ENCODE results near the gene TSPAN17.

TSPAN17 gene

GRCh38 chr5:176692839-176693476 is 45.7 kb downstream of the TSPAN17 start:
- H2AK5ac ChIP-seq (ENCODE audit: low read length) = no peak overlapping the region
- H3K4ac ChIP-seq (ENCODE audit: low read depth, low read length) = no peak overlapping the region
- H3K14ac ChIP-seq (ENCODE audit: low read length) = no peak overlapping the region
- H3K27me3 ChIP-seq (ENCODE audit: insufficient read depth, low read length) = no peaks in the 10 kb centered on the region
- no peak overlapping the region for H2BK120ac ChIP-seq (ENCODE audit: insufficient read depth, low read length, poor library complexity)
- H3K79me2 ChIP-seq (ENCODE audit: control insufficient read depth, insufficient read depth, low read length, poor library complexity) = no peaks in the 10 kb centered on the region
- H2BK5ac ChIP-seq (ENCODE audit: low read depth, low read length, poor library complexity) = no peak overlapping the region
- no peak overlapping the region for H4K8ac ChIP-seq (ENCODE audit: low read depth, low read length)
- no peak overlapping the region for H2AFZ ChIP-seq (ENCODE audit: insufficient read depth, low read length, poor library complexity)
- H3K4me3 ChIP-seq (ENCODE audit: low read depth, low read length) = no peak overlapping the region
- DNase-seq = no peak
- H3K4me1 ChIP-seq (ENCODE audit: control insufficient read depth in 1 of 2, insufficient read depth in 2 of 2, low read length in 2 of 2) = no peaks in the 10 kb centered on the region
- no peak overlapping the region for H4K91ac ChIP-seq (ENCODE audit: low read depth, low read length)
- no peak overlapping the region for H3K9ac ChIP-seq (ENCODE audit: low read length)
- no peak overlapping the region for H3K27ac ChIP-seq (ENCODE audit: low read depth, low read length)
- peaks cover 6% of the 10 kb centered on the region for H3K9me3 ChIP-seq (ENCODE audit: insufficient read depth, low read depth, low read length)
- no CpG with 5 or more reads among the region's 13 CpGs for WGBS (ENCODE audit: extremely low coverage, insufficient coverage, insufficient read length)
- no peak overlapping the region for H2BK12ac ChIP-seq (ENCODE audit: low read length)
- H3K36me3 ChIP-seq (ENCODE audit: control insufficient read depth in 1 of 2, insufficient read depth in 2 of 2, low read length in 2 of 2) = no peaks in the 10 kb centered on the region
- H4K12ac ChIP-seq (ENCODE audit: low read depth, low read length) = no peak overlapping the region
- no peaks in the 10 kb centered on the region for H3K79me1 ChIP-seq (ENCODE audit: low read length)
- H3K4me2 ChIP-seq (ENCODE audit: low read length) = no peak overlapping the region
- H3K23ac ChIP-seq (ENCODE audit: low read length) = no peak overlapping the region
- H3K18ac ChIP-seq (ENCODE audit: low read length) = no peak overlapping the region

GRCh38 chr5:176693477-176693851 is 46.2 kb downstream of the TSPAN17 start:
- Histone ChIP-seq H4K12ac (ENCODE audit: low read depth, low read length) (no peak overlapping the region), H3K18ac (ENCODE audit: low read length) (no peak overlapping the region), H3K4me1 (ENCODE audit: control insufficient read depth in 1 of 2, insufficient read depth in 2 of 2, low read length in 2 of 2) (no peaks in the 10 kb centered on the region), H3K9ac (ENCODE audit: low read length) (no peak overlapping the region), H3K23ac (ENCODE audit: low read length) (no peak overlapping the region), H4K8ac (ENCODE audit: low read depth, low read length) (no peak overlapping the region), H2BK12ac (ENCODE audit: low read length) (no peak overlapping the region), H3K9me3 (ENCODE audit: insufficient read depth, low read depth, low read length) (peaks cover 6% of the 10 kb centered on the region), H3K4ac (ENCODE audit: low read depth, low read length) (no peak overlapping the region), H2AK5ac (ENCODE audit: low read length) (no peak overlapping the region), H3K14ac (ENCODE audit: low read length) (no peak overlapping the region), H3K4me3 (ENCODE audit: low read depth, low read length) (no peak overlapping the region), H2BK120ac (ENCODE audit: insufficient read depth, low read length, poor library complexity) (no peak overlapping the region), H3K27ac (ENCODE audit: low read depth, low read length) (no peak overlapping the region), H3K27me3 (ENCODE audit: insufficient read depth, low read length) (no peaks in the 10 kb centered on the region), H3K4me2 (ENCODE audit: low read length) (no peak overlapping the region), H2BK5ac (ENCODE audit: low read depth, low read length, poor library complexity) (no peak overlapping the region), H3K36me3 (ENCODE audit: control insufficient read depth in 1 of 2, insufficient read depth in 2 of 2, low read length in 2 of 2) (no peaks in the 10 kb centered on the region), H3K79me2 (ENCODE audit: control insufficient read depth, insufficient read depth, low read length, poor library complexity) (no peaks in the 10 kb centered on the region), H3K79me1 (ENCODE audit: low read length) (no peaks in the 10 kb centered on the region), H4K91ac (ENCODE audit: low read depth, low read length) (no peak overlapping the region), H2AFZ (ENCODE audit: insufficient read depth, low read length, poor library complexity) (no peak overlapping the region)
- no CpG with 5 or more reads among the region's 13 CpGs for WGBS (ENCODE audit: extremely low coverage, insufficient coverage, insufficient read length)
- DNase-seq = no peak

- no CpG with 5 or more reads among the region's 10 CpGs for WGBS (ENCODE audit: extremely low coverage, insufficient coverage, insufficient read length)
- Histone ChIP-seq H3K4me2 (ENCODE audit: low read length) (no peak overlapping the region), H4K12ac (ENCODE audit: low read depth, low read length) (no peak overlapping the region), H2AK5ac (ENCODE audit: low read length) (no peak overlapping the region), H3K4me3 (ENCODE audit: low read depth, low read length) (no peak overlapping the region), H3K27me3 (ENCODE audit: insufficient read depth, low read length) (no peaks in the 10 kb centered on the region), H4K91ac (ENCODE audit: low read depth, low read length) (no peak overlapping the region), H3K18ac (ENCODE audit: low read length) (no peak overlapping the region), H3K36me3 (ENCODE audit: control insufficient read depth in 1 of 2, insufficient read depth in 2 of 2, low read length in 2 of 2) (no peaks in the 10 kb centered on the region), H3K9ac (ENCODE audit: low read length) (no peak overlapping the region), H2BK120ac (ENCODE audit: insufficient read depth, low read length, poor library complexity) (no peak overlapping the region), H3K4ac (ENCODE audit: low read depth, low read length) (no peak overlapping the region), H3K9me3 (ENCODE audit: insufficient read depth, low read depth, low read length) (peaks cover 6% of the 10 kb centered on the region), H4K8ac (ENCODE audit: low read depth, low read length) (no peak overlapping the region), H3K14ac (ENCODE audit: low read length) (no peak overlapping the region), H3K4me1 (ENCODE audit: control insufficient read depth in 1 of 2, insufficient read depth in 2 of 2, low read length in 2 of 2) (no peaks in the 10 kb centered on the region), H3K79me2 (ENCODE audit: control insufficient read depth, insufficient read depth, low read length, poor library complexity) (no peaks in the 10 kb centered on the region), H3K79me1 (ENCODE audit: low read length) (no peaks in the 10 kb centered on the region), H2AFZ (ENCODE audit: insufficient read depth, low read length, poor library complexity) (no peak overlapping the region), H2BK5ac (ENCODE audit: low read depth, low read length, poor library complexity) (no peak overlapping the region), H3K23ac (ENCODE audit: low read length) (no peak overlapping the region), H3K27ac (ENCODE audit: low read depth, low read length) (no peak overlapping the region), H2BK12ac (ENCODE audit: low read length) (no peak overlapping the region)
- DNase-seq = no peak
Observed at GRCh38 chr5:176694146-176694545, 46.9 kb downstream of the TSPAN17 start.

GRCh38 chr5:176694631-176695030 is 47.3 kb downstream of the TSPAN17 start:
- H3K23ac ChIP-seq (ENCODE audit: low read length) = no peak overlapping the region
- H4K12ac ChIP-seq (ENCODE audit: low read depth, low read length) = no peak overlapping the region
- H2AFZ ChIP-seq (ENCODE audit: insufficient read depth, low read length, poor library complexity) = no peak overlapping the region
- H4K91ac ChIP-seq (ENCODE audit: low read depth, low read length) = no peak overlapping the region
- no peak overlapping the region for H2BK12ac ChIP-seq (ENCODE audit: low read length)
- no CpG with 5 or more reads among the region's 9 CpGs for WGBS (ENCODE audit: extremely low coverage, insufficient coverage, insufficient read length)
- no peak overlapping the region for H3K14ac ChIP-seq (ENCODE audit: low read length)
- H3K27me3 ChIP-seq (ENCODE audit: insufficient read depth, low read length) = no peaks in the 10 kb centered on the region
- H3K79me2 ChIP-seq (ENCODE audit: control insufficient read depth, insufficient read depth, low read length, poor library complexity) = no peaks in the 10 kb centered on the region
- no peak overlapping the region for H3K9ac ChIP-seq (ENCODE audit: low read length)
- no peak overlapping the region for H3K4me3 ChIP-seq (ENCODE audit: low read depth, low read length)
- no peak overlapping the region for H3K18ac ChIP-seq (ENCODE audit: low read length)
- no peaks in the 10 kb centered on the region for H3K36me3 ChIP-seq (ENCODE audit: control insufficient read depth in 1 of 2, insufficient read depth in 2 of 2, low read length in 2 of 2)
- no peaks in the 10 kb centered on the region for H3K79me1 ChIP-seq (ENCODE audit: low read length)
- no peak overlapping the region for H2BK5ac ChIP-seq (ENCODE audit: low read depth, low read length, poor library complexity)
- peaks cover 6% of the 10 kb centered on the region for H3K9me3 ChIP-seq (ENCODE audit: insufficient read depth, low read depth, low read length)
- no peak overlapping the region for H3K4me2 ChIP-seq (ENCODE audit: low read length)
- DNase-seq = no peak
- no peaks in the 10 kb centered on the region for H3K4me1 ChIP-seq (ENCODE audit: control insufficient read depth in 1 of 2, insufficient read depth in 2 of 2, low read length in 2 of 2)
- no peak overlapping the region for H3K4ac ChIP-seq (ENCODE audit: low read depth, low read length)
- no peak overlapping the region for H2AK5ac ChIP-seq (ENCODE audit: low read length)
- H3K27ac ChIP-seq (ENCODE audit: low read depth, low read length) = no peak overlapping the region
- no peak overlapping the region for H2BK120ac ChIP-seq (ENCODE audit: insufficient read depth, low read length, poor library complexity)
- H4K8ac ChIP-seq (ENCODE audit: low read depth, low read length) = no peak overlapping the region

Data from trophoblast cell (in vitro differentiated cells and primary cell).